ENCODE results near the gene NCKAP5.

NCKAP5 gene

DNA sequence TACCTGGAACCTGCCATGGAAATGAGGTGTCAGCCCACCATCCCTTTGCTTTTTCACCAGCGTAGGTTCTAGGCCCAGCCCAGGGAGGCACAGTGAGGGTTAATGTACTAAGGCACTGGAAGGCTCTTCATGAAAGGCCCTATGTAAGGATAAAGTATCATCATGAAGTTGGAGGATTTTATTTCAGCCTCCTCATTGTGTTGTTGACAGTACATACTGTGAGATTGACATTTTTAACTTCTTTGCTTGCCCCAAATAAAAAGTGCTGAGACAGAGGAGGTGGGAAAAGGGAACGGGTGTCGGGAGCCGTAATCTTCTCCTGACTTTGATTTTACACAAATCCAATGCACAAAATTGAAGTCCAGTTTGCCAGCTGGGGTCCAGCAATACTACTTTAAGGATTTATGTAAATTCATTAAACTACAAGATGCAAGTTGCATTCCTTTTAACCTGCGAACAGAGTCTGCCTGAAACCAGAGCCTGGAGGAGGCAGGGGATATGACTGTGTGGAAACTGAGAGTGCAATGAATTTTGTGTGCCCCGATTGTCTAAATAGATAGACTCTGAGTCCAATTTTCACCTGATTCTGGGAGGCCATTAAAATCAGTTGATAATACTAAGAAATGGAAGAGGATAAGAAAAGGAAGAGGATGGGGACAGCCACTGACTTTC is 5.4 kb upstream of the NCKAP5 start:
- DNase-seq = no peak

GRCh38 chr2:133571249-133571648 is 3.0 kb upstream of the NCKAP5 start:
- no peak for DNase-seq

DNA sequence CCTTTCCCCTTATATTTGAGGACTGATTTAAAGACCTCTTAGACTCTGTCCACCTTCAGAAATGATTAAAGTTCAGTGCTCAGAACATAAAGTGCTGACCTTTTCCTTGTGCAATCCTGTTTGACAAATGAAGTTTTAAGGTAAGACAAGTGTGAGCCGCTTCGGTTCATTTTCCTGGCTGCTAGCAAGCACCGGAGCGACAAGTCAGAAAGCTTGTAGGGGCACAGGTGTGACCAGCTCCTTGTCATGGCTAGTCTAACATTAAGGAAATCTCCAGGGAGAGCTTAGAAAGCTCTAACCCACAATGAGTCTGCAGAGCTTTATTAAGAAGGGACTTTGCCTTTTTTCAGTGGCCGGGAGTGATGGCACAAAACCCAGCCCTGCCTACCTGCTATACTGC is 2.3 kb upstream of the NCKAP5 start:
- DNase-seq = no peak

DNA sequence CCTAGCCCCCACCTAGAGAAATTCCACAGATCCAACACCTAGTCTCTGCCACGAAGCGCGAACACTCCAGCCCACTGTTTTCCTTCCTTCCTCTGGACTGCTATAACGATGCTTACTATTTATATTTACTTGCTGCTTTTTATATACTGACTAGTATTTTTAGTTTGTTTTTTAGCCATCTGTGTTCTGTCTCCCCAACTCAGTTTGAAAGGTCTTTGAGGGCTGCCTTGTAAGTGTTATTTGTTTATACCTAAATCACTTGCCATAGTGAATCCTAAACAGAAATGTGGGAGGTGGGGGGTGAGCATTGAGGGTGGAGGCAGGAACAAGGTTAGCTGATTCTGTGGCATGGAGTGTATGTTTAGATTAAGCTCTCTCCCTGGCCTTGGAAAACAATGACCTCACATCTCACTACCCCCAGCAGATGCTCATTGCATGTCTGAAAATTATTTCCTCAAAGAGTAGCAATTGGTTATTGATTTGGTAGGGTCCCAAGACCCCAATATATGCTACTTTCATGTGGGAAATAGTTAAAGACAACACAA is 1.1 kb upstream of the NCKAP5 start:
- DNase-seq = no peak

GRCh38 chr2:133568598-133568997 is 335 bp upstream of the NCKAP5 start:
- no peak for DNase-seq

DNA sequence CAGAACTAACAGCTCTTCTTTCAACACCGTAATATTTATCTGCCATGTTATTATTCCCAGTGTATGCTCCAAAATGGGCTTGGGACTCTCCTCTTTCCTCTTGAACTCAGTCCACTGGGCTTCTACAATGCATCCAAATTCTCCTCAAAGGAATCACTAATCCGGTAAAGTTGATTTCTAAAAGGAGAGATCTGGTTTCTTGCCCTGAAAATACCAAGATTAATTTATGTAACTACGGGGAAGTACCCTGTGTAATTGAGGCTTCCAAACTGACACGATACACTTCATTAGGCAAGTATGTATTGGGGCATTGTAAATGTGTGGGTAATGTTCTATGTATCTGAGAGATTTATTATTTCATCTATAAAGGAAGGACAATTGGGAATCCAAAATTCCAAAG is 5.7 kb downstream of the NCKAP5 start:
- DNase-seq = no peak

DNA sequence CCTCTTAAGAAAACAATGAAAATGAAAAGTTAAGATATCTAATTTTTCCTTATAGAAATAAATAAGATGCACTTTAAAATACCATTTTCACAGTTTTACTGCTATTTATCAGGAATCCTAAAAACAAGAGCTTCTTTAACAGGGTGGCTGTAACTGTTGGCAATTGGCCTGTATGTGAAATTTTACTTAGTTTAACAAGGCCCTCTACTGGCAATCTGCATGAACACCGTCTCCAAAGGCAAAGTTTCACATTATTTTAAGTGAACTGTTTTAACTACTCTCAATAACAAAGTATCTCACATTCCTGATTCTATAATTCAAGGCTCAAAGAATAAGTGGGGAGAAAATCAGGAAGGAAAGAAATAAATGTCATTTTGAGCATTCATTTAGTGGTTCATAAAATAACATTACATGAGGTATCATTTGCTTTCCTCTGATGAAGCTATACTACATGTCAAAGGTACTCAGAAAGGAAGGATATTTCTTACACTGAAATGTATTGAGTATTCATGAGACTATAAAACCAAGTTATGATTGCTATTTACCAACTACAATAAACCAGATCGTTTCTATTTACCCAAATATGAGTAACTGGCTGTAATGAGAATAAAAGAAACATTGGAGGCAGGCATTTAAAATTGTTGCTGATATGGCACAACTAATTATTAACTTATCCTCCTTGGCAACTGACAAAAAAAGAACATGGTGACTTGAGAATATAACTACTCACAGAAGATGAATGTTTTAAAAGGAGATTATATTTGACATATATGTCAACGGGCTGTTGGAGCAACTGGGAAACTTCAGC is 7.0 kb downstream of the NCKAP5 start:
- DNase-seq = peak; percentile 11 to 88

DNA sequence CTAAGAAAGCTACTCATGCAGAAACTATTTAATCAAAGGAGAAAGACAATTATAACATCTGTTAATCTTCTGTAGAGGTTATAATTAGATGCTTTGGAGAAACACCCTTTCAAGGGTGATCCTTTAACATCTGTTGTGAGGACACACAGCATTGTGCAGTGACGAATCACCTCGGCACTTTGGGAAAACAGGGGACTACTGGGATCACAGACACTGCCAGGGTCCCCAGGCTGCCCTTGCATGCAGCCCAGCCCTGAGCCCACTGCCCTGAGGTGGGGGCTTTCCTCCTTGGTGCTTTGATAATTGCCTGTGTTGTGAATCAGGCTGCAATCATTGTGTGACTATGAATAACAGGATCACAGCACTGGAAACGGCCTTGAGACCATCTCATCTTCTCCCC is 10.6 kb downstream of the NCKAP5 start:
- DNase-seq = no peak

GRCh38 chr2:133553838-133554408 is 14.3 kb downstream of the NCKAP5 start:
- no peak for DNase-seq

GRCh38 chr2:133553251-133553650 is 15.0 kb downstream of the NCKAP5 start:
- DNase-seq = no peak

- DNase-seq = no peak
Measured at GRCh38 chr2:133552821-133553220, 15.4 kb downstream of the NCKAP5 start.

DNA sequence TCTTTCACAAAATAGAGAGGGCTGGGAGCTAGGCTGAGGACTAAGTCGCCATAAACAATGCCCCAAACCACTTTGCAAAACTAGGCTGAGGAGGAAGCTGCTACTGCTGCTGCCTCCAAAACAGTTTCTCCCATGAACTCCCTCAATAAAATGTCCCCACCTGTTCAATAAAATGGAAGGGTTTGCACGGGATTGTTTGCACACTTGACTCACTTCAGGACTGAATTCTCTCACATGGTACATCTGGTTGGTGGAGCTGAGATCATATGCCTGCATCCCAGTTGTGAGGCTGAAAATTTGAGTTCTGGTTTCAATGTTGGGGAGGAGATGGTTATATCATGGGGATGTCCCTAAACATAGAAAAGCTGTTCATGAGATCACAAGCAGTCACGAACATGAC is 26.5 kb downstream of the NCKAP5 start:
- DNase-seq = no peak

DNA sequence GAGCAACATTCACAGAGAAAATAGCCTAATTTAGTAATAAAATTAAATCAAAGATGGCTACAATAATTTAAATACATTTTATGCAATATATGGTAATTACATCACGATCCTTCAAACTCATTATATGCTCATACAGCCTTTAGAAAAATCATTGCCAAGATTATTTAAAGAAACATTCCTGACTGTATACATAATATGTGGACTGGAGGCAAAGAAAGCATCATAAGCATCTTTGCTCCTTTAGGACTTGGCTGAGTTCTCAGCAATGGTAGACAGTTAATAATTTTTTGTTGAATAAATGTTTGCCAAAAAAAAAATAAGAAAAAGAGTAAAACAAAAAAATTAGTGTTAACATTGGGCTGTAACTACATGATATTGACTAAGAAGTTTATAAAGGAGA is 26.9 kb downstream of the NCKAP5 start:
- no peak for DNase-seq

DNA sequence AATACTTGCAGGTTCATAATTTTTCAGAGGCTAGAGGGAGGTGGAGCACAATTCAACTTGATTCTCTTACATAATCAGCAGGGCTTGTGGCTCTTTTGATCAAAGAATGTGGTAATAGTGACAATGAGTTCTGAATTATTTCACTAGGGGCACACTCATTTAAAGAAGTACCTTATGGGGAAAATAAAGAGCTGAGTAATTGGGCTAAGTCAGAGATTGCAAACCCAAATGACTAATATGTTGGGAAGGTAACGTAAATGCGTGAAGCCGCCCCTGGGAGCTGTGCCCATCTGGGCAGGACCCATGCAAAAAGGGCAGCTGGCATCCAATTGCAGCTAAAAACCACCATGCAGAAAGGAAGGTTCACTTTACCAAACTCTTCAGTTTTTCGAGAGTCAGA is 35.3 kb downstream of the NCKAP5 start:
- DNase-seq = no peak

- DNase-seq = no peak
Measured at GRCh38 chr2:133531382-133531781, 36.9 kb downstream of the NCKAP5 start.

GRCh38 chr2:133530645-133531044 is 37.6 kb downstream of the NCKAP5 start:
- DNase-seq = no peak

DNA sequence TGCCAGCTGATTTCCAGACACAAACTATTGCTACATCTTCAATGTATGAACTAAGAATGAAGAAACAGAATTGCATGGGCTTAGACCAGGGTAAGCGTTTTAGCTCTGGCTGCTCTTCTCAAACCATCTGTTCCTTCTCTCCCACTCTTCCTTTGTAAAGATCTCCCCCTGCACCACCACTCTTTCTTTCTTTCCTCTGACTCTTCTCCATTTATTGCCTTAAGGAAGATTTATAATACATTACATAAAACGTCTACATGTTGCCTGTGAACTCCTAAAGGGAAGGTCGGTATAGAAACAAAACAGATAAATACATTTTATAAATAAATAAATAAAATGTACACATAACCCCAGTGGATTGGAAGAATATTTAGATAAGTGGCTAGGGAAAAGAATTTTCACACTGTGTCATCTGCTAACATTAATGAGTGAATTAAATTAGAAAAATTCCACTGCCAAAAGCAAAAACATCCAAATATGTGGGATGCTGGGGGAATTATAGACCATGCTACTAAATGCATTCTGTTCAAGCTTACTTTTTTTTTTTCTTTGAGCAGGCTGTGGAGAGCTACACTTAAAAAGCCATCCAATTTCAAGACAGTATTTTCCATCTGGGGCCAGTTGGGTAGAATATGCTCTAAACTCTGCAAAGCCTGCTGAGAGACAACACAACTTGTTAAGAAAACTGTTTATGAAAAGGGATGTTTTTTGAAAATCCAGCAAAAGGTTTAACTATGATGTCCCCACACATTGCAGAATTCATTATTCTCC is 41.5 kb downstream of the NCKAP5 start:
- peak in 1 of 2 donors; percentile 24 for DNase-seq

DNA sequence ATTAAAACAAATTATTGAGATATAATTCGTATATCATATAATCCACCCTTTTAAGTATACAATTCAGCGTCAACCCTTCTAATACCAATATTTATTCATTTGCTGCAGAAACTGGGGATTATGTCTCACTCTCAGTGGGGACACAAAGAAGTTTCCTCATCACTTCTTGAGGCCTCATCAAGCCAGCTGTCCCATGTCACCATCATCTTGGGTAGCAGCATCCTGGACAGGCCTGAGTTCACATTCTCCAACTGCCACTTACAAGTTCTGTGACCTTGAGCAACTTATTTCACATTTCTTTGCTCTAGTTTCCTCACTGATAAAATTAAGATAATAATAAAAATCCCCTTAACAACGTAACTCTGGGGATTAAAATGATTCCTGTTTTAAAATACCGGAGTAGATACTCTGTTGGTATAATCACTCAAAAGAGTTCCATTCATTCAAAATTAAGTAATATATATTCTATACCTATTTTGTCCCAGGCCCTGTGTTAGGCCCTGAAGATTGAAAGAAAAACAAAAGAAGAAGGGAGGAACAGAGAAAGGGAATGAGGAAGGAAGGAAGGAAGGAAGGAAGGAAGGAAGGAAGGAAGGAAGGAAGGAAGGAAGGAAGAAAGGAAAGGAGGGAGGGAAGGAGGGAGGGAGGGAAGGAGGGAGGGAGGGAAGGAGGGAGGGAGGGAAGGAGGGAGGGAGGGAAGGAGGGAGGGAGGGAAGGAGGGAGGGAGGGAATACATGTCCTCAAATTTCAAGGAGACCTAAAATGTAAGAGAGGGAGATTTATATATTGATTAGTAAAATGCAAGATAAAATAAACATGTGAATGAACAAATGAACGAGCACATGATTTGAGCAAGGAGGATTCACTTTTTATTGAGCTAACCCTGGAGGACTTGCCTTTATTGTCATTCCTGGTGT is 42.4 kb downstream of the NCKAP5 start:
- no peak for DNase-seq

GRCh38 chr2:133525090-133525489 is 43.2 kb downstream of the NCKAP5 start:
- DNase-seq = no peak

GRCh38 chr2:133523406-133523805 is 44.9 kb downstream of the NCKAP5 start:
- DNase-seq = no peak

DNA sequence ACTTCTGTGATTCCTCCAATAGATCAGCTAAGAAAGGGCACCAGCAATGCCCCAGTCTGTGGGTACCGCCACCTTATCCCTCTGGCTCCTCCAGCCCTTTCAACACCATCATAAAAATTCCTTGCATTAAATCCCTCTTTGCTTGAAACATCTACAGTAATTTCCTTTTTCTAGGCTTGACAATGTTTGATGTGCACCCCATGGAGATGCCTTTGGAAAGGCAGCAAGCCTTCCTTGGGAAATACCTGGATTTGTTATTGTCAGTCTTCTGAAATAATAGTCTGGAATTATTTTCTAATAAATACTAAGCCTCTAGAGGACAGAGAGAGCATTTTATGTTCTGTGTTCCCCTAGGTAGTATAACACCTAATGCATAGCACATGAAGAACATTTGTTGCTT is 46.1 kb downstream of the NCKAP5 start:
- no peak for DNase-seq

- no peak for DNase-seq
Measured at GRCh38 chr2:133521146-133521745, 47.0 kb downstream of the NCKAP5 start.

Data from hippocampal formation (tissue), 2 donors.